Activated CD8-positive, alpha-beta memory T cell treated with anti-CD3 and anti-CD28 coated beads for 48 hours (primary cell): Measurements from ENCODE around the gene MT2A.

Experiments used
- DNase-seq, 3 experiments: peaks; one replicate each; pipeline ENCODE4 v3.0.0-alpha.2; 2020; ENCODE audit warnings: low read depth in 2 of 3, low spot score in 2 of 3

Gene MT2A

GRCh38 chr16:56636616-56637413 lies 28.4 kb downstream of the MT2A start:
- no peak for DNase-seq

GRCh38 chr16:56637814-56638750 lies 29.7 kb downstream of the MT2A start, which contains the start of gene MT1A:
TSS of gene MT1A (plus strand) at chr16:56638666. CDS start at chr16:56638739, 73 bp downstream.
- DNase-seq, result no peak

GRCh38 chr16:56639045-56639444 lies 30.7 kb downstream of the MT2A start:
- no peak for DNase-seq

- DNase-seq, result no peak
Measured at GRCh38 chr16:56640076-56640475, 31.7 kb downstream of the MT2A start.

GRCh38 chr16:56641166-56641565 lies 32.8 kb downstream of the MT2A start:
- no peak for DNase-seq

- peak in 2 of 3 experiments; percentile 37 to 69 for DNase-seq
Measured at GRCh38 chr16:56643080-56643778, 34.8 kb downstream of the MT2A start.

- no peak for DNase-seq
Measured at GRCh38 chr16:56643833-56644232, 35.4 kb downstream of the MT2A start.

- no peak for DNase-seq
Measured at GRCh38 chr16:56645311-56645710, 36.9 kb downstream of the MT2A start.

GRCh38 chr16:56645838-56646237 lies 37.5 kb downstream of the MT2A start:
- no peak for DNase-seq

GRCh38 chr16:56647641-56648431 lies 39.5 kb downstream of the MT2A start:
- DNase-seq, result no peak

GRCh38 chr16:56649271-56649670 lies 40.9 kb downstream of the MT2A start:
- no peak for DNase-seq

- DNase-seq, result no peak
Measured at GRCh38 chr16:56649820-56650219, 41.4 kb downstream of the MT2A start.

- no peak for DNase-seq
Measured at GRCh38 chr16:56651586-56651985, 43.2 kb downstream of the MT2A start, which contains the start of gene MT1B. TSS of gene MT1B (plus strand) at chr16:56651886. CDS start at chr16:56651954, 68 bp downstream.

- DNase-seq, result no peak
Measured at GRCh38 chr16:56652600-56652999, 44.2 kb downstream of the MT2A start.

GRCh38 chr16:56653218-56653617 lies 44.8 kb downstream of the MT2A start:
- no peak for DNase-seq

GRCh38 chr16:56657555-56658326 lies 49.4 kb downstream of the MT2A start, which contains the start of gene MT1F:
TSS of gene MT1F (plus strand) at chr16:56657959. CDS start at chr16:56658059, 100 bp downstream.
- DNase-seq, result peak in 2 of 3 experiments; percentile 41 to 68

- DNase-seq, result no peak
Measured at GRCh38 chr16:56658327-56658875, 50.0 kb downstream of the MT2A start.
